Embryonic facial prominence (tissue), 1 donor: ENCODE results near the gene SLC29A3.

Experiments used
- DNase-seq: peaks from one replicate; pipeline ENCODE4 v3.0.0-alpha.2; 2016; ENCODE audit errors: extremely low spot score

The SLC29A3 gene

GRCh38 chr10:71300555-71301370 lies 18.3 kb upstream of the SLC29A3 start:
- no peak for DNase-seq

DNA sequence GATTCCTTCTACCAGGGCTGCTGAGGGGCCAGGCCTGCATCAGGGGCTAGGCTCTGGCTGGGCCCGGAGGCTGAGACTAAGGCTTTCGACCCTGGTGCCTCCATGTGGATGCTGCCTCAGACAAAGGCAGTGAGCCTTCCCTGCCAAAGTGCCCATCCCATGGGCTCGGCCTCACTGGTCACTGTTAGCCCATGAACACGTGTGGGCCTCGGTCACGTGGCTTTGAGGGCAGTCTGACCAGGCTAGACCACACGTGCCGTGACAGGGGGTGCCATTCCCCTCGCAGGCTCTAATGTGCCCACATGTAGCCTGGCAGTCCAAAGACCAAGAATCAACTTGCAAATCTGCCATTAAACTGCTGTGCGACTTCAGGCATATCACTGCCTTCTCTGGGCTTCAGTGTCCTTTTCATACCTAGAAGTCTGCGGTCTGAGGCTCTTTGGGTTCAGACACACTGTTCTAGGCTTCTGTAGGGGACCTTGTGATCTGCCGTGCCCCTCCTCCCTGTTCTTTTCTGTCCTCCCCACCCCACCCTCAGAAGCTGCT lies 17.6 kb upstream of the SLC29A3 start:
- no peak for DNase-seq

DNA sequence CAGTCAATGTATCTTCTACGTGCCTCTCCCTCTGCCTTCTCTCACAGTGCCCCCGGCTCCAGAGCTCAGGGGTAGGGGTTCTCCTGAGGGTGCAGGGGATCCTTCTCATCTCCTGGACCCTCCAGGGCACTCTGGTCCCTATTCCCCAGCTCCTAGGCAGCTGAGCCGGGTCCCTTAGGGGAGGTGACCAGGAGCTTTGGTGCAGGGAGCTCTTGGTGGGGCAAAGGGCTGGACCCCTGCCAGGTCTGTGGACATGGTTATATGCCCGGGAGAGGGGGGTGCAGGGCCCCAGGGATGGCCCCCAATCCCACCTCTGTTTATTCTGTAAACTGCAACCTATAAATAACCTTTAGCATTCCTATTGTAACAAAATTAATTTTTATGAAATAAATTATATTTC lies 16.6 kb upstream of the SLC29A3 start:
- DNase-seq = no peak

DNA sequence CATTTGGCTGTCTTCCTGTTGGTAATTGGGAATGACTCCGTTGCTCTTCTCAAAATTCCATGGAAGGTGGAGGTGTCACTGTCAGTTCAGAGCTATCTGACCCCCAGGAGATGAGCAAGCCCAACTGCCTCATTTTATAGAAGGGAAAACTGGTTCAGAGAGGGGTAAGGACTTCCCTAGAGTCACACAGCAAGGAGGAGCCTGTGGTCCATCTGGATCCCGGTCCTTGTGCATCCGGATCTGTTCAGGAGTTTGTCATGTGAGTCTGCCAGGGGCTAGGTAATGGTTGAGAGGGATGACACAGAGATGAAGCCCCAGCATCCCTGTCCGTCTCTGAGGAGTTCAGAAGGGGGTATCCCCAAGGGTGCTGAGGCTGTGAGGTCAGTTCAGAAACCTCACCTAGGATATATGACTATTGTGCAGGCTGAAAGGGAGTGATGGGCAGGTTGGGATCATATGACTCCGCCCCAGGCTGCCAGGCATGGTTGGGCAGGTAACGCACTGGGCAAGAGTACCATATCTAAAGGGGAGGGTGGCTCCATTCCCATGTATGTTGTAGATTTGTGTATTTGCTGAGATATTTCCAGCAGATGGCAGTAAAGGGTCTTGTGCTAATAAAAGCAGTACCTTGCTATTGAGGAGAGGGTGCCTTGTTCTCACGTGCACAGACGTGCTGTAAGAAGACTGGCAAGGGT lies 16.0 kb upstream of the SLC29A3 start:
- peak; percentile 48 for DNase-seq

GRCh38 chr10:71303569-71303907 lies 15.5 kb upstream of the SLC29A3 start:
- no peak for DNase-seq

DNA sequence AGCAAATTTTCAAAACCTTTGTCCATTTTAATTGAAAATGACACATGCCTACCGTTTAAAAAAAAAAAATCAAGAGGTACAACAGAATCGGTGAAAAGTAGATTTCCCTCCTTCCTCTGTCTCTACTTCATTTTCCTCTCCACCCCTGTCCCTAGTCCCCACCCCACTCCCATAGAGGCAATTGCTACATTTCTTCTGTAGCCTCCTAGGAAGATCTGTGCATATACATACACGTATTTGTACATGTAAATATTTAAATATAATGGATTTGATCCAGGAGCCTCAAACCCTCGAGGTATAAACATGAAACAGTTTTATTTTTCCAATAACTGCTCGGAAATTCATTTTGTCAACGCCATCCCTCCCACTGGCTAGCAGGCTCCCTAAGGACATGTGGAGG lies 14.1 kb upstream of the SLC29A3 start:
- no peak for DNase-seq

- no peak for DNase-seq
These were observed 12.1 kb upstream of the SLC29A3 start for GRCh38 chr10:71306979-71307378.

DNA sequence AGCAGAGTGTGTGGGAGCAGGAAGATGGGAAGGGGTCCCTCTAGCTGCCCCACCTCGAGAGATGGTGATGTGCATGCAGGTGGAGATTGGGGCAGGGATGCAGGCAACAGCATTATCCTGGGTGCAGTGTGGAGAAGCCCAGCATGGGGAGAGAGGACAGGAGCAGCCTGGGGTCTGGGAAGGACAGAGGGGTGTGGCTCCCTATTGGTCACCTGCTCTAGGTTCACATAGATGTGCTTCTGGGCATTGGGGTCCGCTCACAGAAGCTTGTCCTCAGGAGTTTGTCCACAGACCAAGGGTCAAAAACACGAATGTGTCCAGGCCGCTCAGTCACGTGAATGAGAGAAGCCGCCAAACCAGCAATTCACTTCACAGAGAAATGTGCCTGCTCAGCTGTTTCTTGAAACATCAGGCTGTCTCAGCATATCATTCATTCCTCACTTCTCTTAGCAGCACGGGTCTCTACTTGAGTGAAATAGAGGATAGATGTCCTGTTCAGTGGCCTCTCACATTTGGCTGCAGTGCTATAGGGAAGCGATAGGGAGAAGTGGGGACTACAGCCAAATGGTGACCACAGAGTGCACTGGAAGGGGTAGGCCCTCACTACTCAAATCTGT lies 11.5 kb upstream of the SLC29A3 start:
- DNase-seq = no peak

DNA sequence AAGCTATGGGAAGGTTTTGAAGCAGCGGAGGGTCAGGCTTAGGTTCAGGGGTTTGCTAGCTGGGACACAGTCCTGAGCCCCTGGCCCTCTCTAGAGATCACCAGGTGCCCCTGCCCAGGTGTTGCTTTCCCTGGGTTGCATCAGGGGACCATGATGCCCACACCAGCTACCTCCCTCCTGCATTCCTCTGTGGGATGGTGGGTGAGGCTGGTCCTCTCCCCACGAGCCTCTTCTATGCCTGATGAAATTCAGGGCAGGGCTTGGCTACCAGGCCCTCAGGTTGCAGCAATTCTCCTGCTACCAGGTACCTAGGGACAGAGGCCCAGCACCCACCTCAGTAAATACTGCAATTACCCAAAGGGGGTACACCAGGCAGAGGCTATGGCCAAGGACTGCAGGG lies 10.8 kb upstream of the SLC29A3 start:
- no peak for DNase-seq

DNA sequence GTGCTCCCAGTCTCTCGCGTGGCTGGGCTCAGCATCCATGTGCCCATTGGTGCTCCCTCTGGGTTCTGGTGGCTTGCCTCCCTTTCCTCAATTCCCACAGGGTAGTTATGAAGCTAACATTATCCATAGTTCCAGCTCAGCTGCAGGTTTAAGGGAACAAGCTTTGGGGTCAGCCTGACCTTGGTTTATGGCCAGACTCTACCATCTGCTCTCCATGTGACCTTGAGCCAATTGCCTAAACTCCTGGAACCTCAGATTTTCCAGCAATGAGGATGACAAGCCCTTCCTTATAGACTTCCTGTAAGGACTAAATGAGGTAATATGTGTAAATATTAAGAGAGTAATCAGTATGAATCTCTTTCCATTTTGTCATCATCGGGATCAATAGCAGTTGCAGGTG lies 10.1 kb upstream of the SLC29A3 start:
- DNase-seq = no peak

DNA sequence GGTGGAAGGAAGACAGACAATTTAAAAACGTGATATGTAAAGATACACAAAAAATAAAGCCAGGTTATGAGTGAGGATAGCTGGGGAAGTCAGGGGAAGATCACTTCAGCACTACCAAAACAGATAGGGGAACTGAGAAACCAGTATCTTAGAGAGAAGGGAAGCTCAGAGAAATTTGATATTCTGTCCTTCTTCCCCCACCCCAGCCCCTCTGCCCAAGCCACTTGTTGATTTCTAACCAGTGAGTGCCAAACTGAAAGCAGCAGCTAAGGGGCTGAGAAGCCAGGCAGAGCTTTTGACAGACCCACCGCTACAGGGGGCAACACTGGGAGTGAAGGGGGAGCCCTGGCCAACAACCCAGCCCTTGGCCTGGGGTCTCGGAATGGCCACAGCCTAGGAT lies 9.1 kb upstream of the SLC29A3 start:
- no peak for DNase-seq

DNA sequence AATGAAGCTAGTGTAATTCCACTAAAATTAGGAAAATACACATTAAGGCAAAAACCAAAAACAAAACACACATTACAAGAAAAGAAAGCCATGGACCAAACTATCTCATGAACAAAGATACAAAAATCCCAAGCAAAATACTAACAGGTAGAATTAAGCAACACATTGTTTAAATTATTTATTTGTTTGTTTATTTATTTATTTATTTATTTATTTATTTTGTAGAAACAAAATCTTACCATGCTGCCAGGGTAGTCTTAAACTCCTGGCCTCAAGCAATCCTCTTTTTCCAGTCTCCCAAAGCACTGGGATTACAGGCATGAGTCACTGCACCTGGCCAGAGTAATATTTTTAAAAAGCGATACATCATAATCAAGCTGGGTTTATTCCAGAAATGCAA lies 6.8 kb upstream of the SLC29A3 start:
- DNase-seq = no peak

DNA sequence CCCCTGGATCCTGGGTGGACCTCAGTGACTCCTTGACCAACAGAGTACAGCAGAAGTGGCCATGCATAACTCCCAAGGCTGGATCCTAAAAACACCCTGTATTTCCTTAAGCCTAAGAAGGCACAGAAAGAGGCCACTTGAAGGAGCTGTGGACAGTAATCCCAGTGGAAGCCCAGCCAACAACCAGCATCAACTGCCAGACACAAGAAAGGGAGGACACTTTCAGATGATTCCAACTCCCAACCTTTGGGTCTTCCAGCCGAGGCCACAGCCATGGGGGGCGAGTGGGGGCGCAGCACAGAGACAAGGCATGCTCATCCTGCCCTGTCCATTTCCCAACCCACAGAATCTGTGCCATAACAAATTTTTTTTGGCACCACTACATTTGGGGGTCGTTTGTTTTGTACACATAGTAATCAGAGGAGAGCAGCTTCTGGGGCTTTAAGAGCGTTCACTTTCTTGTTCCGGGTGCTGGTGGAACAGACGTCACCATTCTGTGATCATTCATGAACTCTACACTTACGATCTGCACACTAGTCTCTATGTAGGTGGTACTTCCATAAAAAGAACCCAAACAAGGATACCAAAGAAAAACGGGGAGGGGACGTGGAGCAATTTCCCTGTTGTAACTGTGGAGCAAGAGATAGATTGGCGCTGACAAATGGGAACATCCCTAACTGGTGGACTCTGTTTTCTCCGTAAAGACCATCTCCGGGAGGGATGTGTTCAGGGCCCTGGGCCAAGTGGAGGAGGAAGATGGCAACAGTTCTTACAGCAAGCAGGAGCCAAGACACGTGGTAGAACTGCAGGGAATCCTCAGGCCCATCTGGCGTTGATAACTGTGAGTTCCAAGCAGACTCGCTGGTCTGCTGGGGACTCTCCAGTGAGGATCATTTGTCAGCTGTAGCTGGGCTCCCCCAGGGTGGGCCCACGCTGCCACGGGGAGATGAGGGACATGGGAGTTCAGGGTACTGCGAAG lies 6.0 kb upstream of the SLC29A3 start:
- peak; percentile 68 for DNase-seq

GRCh38 chr10:71314028-71314693 lies 4.9 kb upstream of the SLC29A3 start:
- DNase-seq = no peak

DNA sequence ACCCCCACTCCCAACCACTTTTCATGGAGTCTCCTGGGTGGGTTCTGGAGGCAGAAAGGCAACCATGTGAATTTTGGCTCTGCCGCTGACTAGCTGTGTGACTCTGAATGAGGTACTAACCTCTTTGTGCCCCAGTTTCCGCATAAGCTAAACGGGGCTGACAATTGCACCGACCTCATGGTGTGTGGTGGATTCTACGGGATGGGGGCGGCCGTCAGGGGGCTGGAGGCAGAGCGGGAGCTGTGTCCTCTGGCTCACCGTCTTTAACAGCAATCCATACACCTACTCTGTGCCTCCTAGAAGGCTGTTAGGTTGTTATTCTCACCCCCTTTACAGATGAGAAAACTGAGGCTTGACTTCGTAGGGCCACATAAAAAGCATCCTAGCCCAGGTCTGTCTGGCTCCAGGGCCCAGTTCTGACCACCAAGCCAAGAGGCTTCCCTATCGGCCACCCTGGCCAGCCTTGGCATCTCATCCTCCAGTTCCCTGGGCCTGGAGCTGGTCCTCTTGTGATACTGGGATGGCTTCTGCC lies 4.3 kb upstream of the SLC29A3 start:
- no peak for DNase-seq

DNA sequence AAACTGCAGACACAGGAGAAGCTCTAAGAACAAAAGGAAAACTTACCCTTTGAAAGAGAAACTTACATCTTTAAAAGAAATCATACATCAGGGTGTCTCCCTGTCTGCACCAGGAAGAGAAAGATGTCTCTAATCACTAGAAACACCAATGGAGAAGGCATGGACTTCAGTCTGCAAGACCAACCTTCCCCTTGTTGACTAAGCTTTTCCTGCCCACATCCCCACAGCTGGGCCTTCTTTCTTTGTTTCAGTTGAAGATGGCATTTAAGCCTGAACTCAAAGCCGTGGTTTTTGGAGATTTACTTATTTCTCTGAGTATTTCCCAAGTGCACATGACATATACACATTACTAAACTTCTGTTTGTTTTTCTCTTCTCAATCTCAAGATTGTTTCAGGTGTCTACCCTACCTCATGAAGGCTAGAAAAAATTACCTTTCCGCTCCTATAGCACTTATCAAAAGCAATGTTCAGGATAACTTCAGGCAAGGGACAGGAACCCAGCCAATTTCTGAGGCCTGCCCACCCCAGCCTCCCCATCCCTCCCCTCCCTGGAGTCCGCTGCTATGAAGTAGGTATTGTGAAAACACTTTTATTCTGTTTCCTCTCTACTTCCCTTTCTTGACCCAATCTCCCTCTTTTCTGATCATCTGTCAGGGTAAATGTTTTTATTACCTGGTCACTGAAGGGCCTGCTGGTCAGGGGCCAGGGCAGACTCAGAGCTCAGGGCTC lies 2.8 kb upstream of the SLC29A3 start:
- DNase-seq = no peak

DNA sequence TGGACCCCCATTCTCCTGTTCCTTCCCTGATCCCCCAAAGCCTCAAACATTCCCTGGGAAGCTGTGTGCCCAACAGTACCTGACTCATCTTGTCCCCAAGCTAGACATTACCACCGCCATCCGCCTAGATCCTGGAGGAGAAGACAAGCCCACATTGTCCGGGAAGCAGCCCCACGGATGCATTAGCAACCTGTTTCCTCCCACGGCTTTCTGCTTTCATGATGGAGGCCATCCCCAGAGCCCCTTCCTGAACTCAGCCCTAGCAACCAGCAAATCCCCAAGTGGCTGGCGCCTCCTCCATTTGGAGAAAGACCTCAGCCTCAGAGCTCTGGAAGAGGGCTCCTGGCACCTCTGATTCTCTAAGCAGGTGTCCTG lies 2.3 kb upstream of the SLC29A3 start:
- DNase-seq = no peak

GRCh38 chr10:71317739-71318138 lies 1.3 kb upstream of the SLC29A3 start:
- DNase-seq = no peak

- DNase-seq = no peak
These were observed 837 bp downstream of the SLC29A3 start for GRCh38 chr10:71319800-71320392.

GRCh38 chr10:71320592-71320991 lies 1.5 kb downstream of the SLC29A3 start:
- DNase-seq = no peak
